HG02678 (cell line): ENCODE results near the gene TTC29.
A peak's percentile ranks its signal among the peaks of the same experiment; 100 is the strongest.
"Not testable (repeated sequence)": the region's sequence is repeated elsewhere in the genome, so short reads cannot be mapped to it uniquely, and the experiment has no call there.

Experiments
- ATAC-seq: cut with Tn5 transposase; IDR thresholded peaks from one replicate; pipeline ENCODE4 v1.9.1; 2021; ENCODE audit warnings: mild to moderate bottlenecking, moderate library complexity; ENCODE audit not compliant: unreplicated experiment

TTC29 gene

GRCh38 chr4:146883070-146883469 is 62.6 kb downstream of the TTC29 start:
- no peak for ATAC-seq

GRCh38 chr4:146857298-146857697 is 88.4 kb downstream of the TTC29 start:
- ATAC-seq, result no peak

- ATAC-seq, result no peak
These were observed 89.9 kb downstream of the TTC29 start for GRCh38 chr4:146855761-146856160.

- ATAC-seq, result no peak
These were observed 93.3 kb downstream of the TTC29 start for GRCh38 chr4:146852360-146852759.

GRCh38 chr4:146847345-146847744 is 98.3 kb downstream of the TTC29 start:
- no peak for ATAC-seq

GRCh38 chr4:146846882-146847281 is 98.8 kb downstream of the TTC29 start:
- no peak for ATAC-seq

GRCh38 chr4:146844761-146845160 is 100.9 kb downstream of the TTC29 start:
- no peak for ATAC-seq

GRCh38 chr4:146842876-146843275 is 102.8 kb downstream of the TTC29 start:
- no peak for ATAC-seq

- no peak for ATAC-seq
These were observed 104.9 kb downstream of the TTC29 start for GRCh38 chr4:146840731-146841130.

GRCh38 chr4:146835096-146835495 is 110.6 kb downstream of the TTC29 start:
- no peak for ATAC-seq

- ATAC-seq, result no peak
These were observed 111.2 kb downstream of the TTC29 start for GRCh38 chr4:146834263-146835034.

- no peak for ATAC-seq
These were observed 112.1 kb downstream of the TTC29 start for GRCh38 chr4:146833530-146833929.

- ATAC-seq, result not testable (repeated sequence)
These were observed 122.7 kb downstream of the TTC29 start for GRCh38 chr4:146822980-146823379.

- no peak for ATAC-seq
These were observed 130.9 kb downstream of the TTC29 start for GRCh38 chr4:146814750-146815149.

GRCh38 chr4:146795711-146796110 is 150.0 kb downstream of the TTC29 start:
- no peak for ATAC-seq

- ATAC-seq, result no peak
These were observed 151.9 kb downstream of the TTC29 start for GRCh38 chr4:146793727-146794126.

GRCh38 chr4:146791439-146791838 is 154.2 kb downstream of the TTC29 start:
- no peak for ATAC-seq

GRCh38 chr4:146790515-146790914 is 155.1 kb downstream of the TTC29 start:
- no peak for ATAC-seq

- ATAC-seq, result no peak
These were observed 157.9 kb downstream of the TTC29 start for GRCh38 chr4:146787731-146788130.

GRCh38 chr4:146776691-146777090 is 169.0 kb downstream of the TTC29 start:
- no peak for ATAC-seq

- peak; percentile 48 for ATAC-seq
These were observed 182.1 kb downstream of the TTC29 start for GRCh38 chr4:146763560-146763959.

- ATAC-seq, result no peak
These were observed 183.6 kb downstream of the TTC29 start for GRCh38 chr4:146762016-146762415.

GRCh38 chr4:146742416-146742815 is 203.2 kb downstream of the TTC29 start:
- ATAC-seq, result no peak
